ENCODE results near the gene TMEM108. TPM values are rescaled to one million over a fixed set of nuclear protein-coding genes. Genes with fewer than 3 reads are reported as not detected.

Gene TMEM108
- total and polyA plus RNA-seq, 2 experiments from 2014 or later, result 7.4 to 15.3 TPM

GRCh38 chr3:133380481-133381225 lies 342.5 kb downstream of the TMEM108 start:
- no peak overlapping the region for H3K4me3 Mint-ChIP-seq
- no peak for ATAC-seq
- no peaks in the 10 kb centered on the region for H4K20me1 ChIP-seq (replicated peaks; ENCODE audit: insufficient read depth)
- peaks cover 2% of the 10 kb centered on the region for H3K27me3 Mint-ChIP-seq (ENCODE audit: insufficient read depth, low read depth, poor library complexity)
- H3K9me3 Mint-ChIP-seq, result no peaks in the 10 kb centered on the region
- DNase-seq (ENCODE audit: low spot score), result no peak
- peaks cover 15% of the 10 kb centered on the region; the same call in 2 of the 3 replicates for H3K4me1 Mint-ChIP-seq
- no peak overlapping the region for H3K27ac ChIP-seq (ENCODE audit: low read depth)
- no peaks in the 10 kb centered on the region for H3K27me3 ChIP-seq (ENCODE audit: insufficient read depth)
- no peaks in the 10 kb centered on the region for H3K36me3 ChIP-seq (ENCODE audit: insufficient read depth)
- H3K36me3 Mint-ChIP-seq (ENCODE audit: low read depth), result peaks cover 5% of the 10 kb centered on the region; the same call in 1 of the 3 replicates
- H3K4me2 ChIP-seq, result no peak overlapping the region
- H2AFZ ChIP-seq, result no peak overlapping the region
- H3K9me2 ChIP-seq (ENCODE audit: insufficient read depth), result no peaks in the 10 kb centered on the region
- H3K4me1 ChIP-seq (ENCODE audit: insufficient read depth), result peaks cover 6% of the 10 kb centered on the region
- H3K4me3 ChIP-seq, result no peak overlapping the region
- TF ChIP-seq CTCF (conservative IDR thresholded peaks at IDR 0.05; ENCODE audit: low read depth in 2 of 2) (no peak), EZH2 (IDR thresholded peaks at IDR 0.05; ENCODE audit: low read depth, unreplicated experiment) (no peak), CREB1 (CRISPR knock-in tag; IDR thresholded peaks at IDR 0.05; ENCODE audit: low read depth) (no peak), POLR2AphosphoS5 (IDR thresholded peaks at IDR 0.05; ENCODE audit: low read depth) (no peak), REST (IDR thresholded peaks at IDR 0.05; ENCODE audit: unreplicated experiment) (no peak), JUNB (IDR thresholded peaks at IDR 0.05; ENCODE audit: unreplicated experiment) (no peak), ZNF331 (CRISPR knock-in tag; IDR thresholded peaks at IDR 0.05; ENCODE audit: low read depth) (no peak), ETS1 (IDR thresholded peaks at IDR 0.05) (no peak), NANOG (IDR thresholded peaks at IDR 0.05; ENCODE audit: borderline replicate concordance) (no peak), ZNF462 (CRISPR knock-in tag; IDR thresholded peaks at IDR 0.05) (no peak), EZH2phosphoT487 (IDR thresholded peaks at IDR 0.05; ENCODE audit: unreplicated experiment) (no peak), ZNF114 (CRISPR knock-in tag; IDR thresholded peaks at IDR 0.05) (no peak)
- H3F3A ChIP-seq (replicated peaks; ENCODE audit: low read depth), result no peaks in the 10 kb centered on the region
- H3K27ac Mint-ChIP-seq, result no peak overlapping the region
- H3K79me2 ChIP-seq (replicated peaks; ENCODE audit: insufficient read depth), result no peaks in the 10 kb centered on the region
